Stimulated activated CD4-positive, alpha-beta T cell treated with anti-CD3 and anti-CD28 coated beads, TNF-alpha, amount 100 ng/mL, for 48 hours (primary cell): ENCODE results near the gene CCP110.
A peak's percentile ranks its signal among the peaks of the same experiment; 100 is the strongest.

Experiments used
- DNase-seq, 3 donors: peaks; one replicate each; pipeline ENCODE4 v3.0.0-alpha.2; 2020; ENCODE audit warnings: low read depth in 3 of 3

CCP110 gene, protein sequence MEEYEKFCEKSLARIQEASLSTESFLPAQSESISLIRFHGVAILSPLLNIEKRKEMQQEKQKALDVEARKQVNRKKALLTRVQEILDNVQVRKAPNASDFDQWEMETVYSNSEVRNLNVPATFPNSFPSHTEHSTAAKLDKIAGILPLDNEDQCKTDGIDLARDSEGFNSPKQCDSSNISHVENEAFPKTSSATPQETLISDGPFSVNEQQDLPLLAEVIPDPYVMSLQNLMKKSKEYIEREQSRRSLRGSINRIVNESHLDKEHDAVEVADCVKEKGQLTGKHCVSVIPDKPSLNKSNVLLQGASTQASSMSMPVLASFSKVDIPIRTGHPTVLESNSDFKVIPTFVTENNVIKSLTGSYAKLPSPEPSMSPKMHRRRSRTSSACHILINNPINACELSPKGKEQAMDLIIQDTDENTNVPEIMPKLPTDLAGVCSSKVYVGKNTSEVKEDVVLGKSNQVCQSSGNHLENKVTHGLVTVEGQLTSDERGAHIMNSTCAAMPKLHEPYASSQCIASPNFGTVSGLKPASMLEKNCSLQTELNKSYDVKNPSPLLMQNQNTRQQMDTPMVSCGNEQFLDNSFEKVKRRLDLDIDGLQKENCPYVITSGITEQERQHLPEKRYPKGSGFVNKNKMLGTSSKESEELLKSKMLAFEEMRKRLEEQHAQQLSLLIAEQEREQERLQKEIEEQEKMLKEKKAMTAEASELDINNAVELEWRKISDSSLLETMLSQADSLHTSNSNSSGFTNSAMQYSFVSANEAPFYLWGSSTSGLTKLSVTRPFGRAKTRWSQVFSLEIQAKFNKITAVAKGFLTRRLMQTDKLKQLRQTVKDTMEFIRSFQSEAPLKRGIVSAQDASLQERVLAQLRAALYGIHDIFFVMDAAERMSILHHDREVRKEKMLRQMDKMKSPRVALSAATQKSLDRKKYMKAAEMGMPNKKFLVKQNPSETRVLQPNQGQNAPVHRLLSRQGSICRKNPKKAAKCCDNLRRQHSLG

DNA sequence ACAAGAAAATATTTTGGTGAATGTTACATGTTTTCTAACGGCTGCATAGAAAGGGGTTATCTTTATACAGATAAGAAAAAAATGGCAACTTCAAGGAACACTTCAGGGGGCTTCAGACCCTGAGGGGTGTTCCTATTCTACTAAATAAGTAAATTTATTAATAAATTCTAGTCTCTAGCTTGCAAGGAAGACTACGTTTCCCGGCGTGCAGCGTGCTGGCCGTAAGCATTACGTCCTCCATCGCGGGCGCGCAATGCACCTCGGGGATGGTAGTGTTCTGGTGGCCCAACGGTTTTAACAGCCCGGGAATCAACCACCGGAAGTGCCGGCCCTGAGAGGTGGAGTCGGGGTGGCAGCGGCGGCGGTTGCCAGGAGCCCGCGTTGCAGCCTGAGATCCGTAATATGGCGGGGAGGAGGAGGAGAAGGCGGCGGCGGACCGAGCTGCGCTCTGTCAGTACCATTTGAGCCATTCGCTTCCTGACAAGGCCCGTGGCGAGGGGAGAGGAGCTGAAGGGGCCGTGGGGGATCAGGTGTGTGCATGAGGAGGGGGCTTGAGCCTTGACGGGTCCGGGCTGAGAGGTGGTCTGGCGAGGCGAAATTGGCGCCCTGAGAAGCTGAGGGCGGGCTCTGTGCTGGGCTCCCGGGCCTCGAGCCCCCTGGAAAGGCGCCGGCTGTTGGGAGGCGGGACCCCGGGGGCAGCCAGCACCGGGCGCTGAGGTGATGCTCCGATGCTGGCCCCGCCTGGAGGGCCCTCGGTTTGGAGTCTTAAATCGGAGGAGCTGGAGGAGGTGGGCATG is at the start of gene CCP110:
Gene CCP110, plus strand, starts transcription at position 384 of the 797 bp plus-strand sequence. CDS start 3,940 bp downstream, outside the sequence.
- DNase-seq = peak; percentile 88 to 93 (median 89)

DNA sequence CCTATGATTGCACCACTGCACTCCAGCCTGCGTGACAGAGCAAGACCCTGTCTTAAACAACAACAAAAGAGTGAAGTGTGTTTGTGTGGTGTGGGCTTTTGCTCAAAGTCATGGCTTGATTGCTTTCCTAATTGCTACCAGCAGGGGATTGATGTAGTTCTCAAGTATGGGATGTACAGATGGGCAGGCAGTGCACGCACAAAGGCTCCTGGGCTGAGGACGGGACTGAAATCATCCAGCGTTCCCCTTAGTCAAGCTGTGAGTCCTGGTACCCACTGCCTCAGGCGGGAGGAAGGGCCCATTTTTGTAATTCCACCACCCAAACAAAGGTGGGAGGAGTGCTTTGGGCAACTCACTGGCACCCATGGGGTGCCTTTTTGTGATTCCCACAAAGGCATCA is 49.1 kb upstream of the CCP110 start:
- DNase-seq = no peak

DNA sequence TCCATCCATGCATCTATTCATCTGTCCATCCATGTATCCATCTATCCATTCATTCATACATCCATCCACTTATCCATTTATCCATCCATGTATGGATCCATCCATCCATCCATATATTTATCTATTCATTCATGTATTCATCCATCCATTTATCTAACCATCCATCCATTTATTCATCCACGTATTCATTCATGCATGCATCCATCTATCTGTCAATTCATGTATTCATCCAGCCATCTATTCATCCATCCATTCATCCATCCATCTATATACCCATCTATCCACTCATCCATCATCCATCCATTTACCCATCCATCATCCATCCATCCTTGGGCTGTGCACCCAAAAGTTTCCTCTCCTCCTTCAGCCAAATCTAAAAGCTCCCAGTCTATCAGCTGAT is 45.2 kb upstream of the CCP110 start:
- no peak for DNase-seq

DNA sequence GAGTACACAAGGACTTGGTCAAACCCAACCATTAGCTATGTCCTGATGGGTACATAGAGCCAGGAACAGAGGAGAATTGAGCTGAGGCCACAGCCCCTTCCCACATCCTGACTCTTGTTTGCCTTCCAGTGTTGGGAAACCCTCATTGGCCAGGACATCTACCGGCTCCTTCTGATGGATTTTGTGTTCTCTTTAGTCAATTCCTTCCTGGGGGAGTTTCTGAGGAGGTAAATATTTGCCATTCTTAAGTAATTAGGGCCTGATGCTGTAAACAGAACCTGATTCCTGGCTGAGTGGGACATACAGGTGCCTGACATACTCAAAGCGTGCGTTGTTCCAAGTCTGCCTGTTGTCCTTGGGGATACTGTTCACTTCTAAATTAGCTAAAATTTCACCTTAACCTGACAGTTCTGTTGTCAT is 44.4 kb upstream of the CCP110 start:
- DNase-seq = no peak

DNA sequence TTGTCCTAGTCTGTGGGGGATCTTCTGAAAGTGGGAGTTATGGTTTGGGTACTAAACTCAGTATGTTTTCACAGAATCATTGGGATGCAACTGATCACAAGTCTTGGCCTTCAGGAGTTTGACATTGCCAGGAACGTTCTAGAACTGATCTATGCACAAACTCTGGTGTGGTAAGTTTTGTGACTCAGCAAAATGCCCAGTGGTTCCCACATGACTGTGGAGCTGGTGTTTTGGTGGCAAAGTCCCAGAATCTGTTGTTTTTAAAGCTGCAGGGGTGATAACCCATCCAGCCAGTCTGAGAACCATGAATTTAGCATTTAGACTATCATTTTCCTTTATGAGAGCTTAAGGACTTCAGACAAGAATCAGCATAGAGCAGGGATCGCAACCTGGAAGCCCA is 42.4 kb upstream of the CCP110 start:
- DNase-seq = no peak

DNA sequence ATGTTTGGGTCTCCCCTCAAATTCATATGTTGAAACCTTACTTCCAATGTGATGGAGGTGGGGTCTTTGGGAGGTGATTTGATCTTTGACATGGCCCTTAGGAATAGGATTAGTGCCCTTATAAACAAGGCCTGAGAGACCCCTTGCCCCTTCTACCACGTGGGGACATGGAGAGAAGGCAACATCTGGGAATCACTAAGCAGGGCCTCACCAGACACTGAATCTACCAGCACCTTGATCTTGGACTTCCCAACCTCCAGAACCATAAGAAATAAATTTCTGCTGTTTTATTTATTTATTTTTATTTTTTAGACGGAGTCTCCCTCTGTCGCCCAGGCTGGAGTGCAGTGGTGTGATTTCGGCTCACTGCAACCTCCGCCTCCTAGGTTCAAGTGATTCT is 42.0 kb upstream of the CCP110 start:
- DNase-seq = no peak

DNA sequence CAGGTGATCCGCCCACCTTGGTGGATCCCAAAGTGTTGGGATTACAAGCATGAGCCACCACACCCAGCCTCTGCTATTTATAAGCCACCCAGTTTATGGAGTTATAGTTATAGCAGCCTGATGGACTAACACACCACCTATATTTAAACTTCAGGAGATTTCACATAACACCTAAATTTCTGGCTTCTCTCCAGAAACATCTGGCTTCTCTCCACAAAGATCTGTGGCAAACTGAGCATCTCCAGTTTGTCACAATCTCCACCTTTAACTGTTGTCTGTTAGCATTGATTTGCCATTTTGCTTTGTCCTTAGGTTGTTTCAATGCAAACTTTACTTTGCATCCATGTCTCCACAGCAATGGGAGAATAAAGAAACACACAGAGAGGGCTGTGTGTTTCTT is 41.5 kb upstream of the CCP110 start:
- DNase-seq = no peak

DNA sequence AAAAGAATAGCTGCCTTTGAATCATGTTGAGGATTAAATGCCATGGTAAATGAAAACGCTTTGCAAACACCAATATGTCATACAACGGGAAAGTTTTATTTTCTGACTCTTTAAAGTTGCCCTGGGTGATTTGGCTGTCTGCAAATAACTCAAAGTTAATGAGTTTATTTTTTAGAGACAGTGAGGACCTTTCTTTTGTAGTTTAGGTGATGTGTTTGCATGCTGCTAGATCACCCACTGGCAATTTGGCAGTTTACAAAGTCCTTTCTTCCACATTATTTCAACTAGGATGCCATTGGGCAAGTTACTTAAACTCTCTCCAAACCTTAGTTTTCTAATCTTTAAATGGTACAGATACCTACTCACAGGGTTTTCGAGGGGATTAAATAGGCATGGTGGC is 39.6 kb upstream of the CCP110 start:
- DNase-seq = no peak

DNA sequence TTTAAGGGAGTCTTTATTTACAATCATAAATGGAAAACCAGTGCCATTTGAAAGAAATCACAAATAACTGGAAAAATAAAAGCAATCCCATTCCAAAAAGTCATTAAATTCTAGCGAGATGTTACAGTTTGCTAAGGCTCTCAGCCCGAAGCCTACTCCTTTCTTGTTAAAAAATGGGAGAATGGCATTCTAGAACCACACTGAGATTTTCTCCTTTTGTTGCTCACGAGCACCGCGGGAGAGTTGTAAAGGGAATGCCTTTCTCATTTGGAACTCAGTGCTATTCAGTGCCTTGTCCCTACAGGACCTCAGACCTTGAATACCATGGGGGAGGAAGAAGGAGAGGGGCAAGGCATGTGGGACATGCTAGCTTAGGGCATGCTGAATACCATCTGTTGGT is 38.1 kb upstream of the CCP110 start:
- DNase-seq = no peak

DNA sequence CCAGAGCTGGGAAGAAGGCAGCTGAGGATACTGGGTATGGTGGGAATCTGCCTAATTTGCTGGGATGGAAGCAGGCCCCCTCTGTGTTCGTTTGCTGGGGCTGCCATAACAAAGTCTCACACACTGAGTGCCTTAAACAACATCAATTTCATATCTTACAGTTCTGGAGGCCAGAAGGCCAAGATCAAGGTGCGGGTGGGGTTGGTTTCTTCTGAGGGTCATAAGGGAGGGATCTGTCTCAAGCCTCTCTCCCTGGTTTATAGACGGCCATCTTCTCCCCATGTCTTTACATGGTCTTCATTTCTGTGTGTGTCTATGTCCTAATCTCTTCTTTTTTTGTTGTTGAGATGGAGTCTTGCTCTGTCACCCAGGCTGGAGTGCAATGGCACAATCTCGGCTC is 37.7 kb upstream of the CCP110 start:
- no peak for DNase-seq

DNA sequence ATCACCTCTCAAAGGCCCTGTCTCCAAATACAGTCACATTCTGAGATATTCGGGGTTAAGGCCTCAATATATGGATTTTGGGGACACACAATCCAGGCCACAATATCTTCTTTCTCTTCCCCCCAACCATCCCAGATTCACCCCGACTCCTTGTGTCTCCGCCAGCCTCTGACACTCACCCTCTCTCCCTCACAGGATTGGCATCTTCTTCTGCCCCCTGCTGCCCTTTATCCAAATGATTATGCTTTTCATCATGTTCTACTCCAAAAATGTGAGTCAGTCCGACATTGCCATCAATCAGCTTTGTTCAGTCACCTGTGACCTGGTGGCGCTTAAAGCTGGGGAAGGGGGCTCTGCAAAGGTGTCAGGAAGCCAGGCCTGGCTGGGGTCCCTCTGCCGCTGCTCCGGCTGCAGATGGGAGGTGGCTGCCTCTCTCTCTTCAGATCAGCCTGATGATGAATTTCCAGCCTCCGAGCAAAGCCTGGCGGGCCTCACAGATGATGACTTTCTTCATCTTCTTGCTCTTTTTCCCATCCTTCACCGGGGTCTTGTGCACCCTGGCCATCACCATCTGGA is 36.9 kb upstream of the CCP110 start:
- no peak for DNase-seq

DNA sequence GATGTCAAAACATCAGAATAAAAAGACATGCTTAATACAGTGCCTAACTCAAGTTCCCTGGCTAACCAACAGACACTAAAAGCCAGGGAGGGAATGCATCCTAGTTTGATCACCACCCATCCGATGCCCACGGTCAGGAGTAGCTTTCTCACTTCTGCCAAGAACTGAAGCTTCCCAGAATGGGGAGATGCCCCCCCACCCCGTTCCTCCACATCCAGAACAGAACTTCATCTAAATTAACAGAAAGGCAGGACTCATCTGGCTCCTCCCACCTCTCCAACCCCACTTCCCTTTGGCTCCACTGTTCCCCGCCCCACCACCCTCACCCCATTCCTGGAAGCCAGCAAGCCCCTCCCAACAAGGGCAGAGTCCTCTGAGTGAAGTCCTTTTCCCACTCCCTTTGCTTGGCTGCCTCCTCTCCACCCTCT is 35.5 kb upstream of the CCP110 start:
- no peak for DNase-seq

DNA sequence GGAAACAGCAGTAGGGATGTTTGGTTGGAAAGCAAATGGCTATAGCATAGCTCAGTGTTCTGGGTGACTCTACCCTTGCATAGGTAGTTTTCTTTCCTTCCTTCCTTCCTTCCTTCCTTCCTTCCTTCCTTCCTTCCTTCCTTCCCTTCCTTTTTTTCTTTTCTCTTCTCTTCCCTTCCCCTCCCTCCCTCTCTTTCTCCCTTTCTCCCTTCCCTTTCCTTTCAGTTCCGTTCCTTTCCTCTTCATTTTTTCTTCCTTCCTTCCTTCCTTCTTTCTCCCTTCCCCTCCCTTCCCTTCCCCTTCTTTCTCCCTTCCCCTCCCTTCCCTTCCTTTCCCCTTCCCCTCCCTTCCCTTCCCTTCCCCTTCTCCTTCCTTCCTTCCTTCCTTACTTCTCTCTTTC is 33.1 kb upstream of the CCP110 start:
- DNase-seq = no peak

DNA sequence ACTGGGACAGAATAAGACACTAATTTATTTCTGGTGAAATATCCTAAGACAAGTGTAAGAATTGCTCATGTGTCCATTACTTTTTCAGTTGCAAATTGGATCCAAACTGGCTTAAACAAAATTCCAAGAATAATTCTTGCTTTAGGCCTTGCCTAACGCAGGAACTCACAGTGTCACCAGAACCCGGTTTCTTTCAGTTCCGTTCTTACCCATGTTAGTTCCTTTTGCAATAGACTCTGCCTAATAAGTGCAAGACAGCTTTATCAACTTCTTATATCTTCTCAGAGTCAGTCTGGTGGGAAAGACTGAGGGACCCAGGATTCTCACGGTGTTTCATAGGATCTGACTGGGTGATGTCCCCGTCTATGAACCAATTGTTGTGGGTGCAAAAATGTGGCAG is 26.6 kb upstream of the CCP110 start:
- no peak for DNase-seq

DNA sequence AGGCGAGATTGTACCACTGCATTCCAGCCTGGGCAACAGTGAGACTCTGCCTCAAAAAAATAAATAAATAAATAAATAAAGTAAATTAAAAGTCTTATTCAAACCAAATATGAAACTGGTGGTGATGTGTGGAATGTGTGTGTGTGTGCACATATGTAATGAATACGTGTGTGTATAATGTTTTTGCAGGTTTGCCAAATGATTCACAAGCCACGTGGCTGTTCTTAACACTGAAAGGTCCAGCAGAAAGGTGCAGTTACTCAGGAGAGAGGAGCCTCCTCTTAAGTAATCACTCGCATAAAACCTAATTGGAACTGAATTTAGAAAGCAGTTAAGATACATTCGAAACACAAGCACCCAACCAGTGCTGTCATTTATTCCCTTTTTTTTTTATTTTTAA is 24.7 kb upstream of the CCP110 start:
- no peak for DNase-seq

DNA sequence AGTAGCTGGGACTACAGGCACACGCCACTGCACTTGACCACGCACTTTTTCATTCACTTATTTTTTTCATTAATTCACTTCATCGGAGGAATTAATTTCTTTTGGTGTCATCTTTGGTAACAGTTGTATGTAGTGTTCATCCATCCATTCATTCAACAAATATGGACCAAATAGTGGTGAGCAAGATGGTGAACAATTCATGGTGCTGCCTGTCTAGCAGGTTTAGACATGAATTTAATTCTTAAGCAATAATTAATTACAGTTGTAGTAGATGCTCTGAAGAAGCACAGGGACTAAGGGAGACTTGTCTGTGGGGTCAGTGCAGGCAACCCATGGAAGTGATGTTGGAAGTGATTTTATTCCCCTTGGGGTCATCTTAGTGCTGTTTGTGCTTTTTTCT is 24.3 kb upstream of the CCP110 start:
- DNase-seq = no peak

DNA sequence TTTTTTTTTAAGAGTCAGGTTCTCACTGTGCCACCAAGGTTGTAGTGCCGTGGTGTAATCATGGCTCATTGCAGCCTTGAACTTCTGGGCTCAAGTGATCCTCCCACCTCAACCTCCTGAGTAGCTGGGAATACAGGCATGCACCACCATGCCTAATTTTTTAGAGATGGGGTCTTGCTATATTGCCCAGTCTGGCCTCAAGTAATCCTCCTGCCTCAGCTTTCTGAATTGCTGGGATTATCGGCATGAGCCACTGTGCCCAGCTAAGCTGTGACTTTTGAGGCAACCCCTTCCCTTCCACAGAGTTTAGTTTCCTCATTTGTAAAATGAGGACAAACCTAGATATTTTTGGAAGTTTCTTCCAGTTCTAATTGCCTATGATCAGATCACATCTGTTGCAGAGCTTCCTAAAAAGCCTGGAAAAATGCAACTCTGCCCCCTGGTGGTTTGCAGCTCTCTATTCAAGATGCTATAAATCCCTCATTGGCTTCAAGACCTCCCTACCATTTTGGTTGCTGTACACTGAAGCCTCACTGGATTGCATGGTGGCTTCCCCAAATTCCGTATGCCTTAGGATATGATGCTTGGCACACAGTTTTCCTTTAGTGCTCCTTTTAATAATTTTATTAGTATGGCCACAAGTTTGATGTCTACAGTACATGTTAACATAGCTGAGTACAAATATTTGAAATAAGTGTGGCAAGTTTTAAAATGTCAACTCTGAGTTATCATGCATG is 21.2 kb upstream of the CCP110 start:
- DNase-seq = peak in 2 of 3 donors; percentile 52 to 63

DNA sequence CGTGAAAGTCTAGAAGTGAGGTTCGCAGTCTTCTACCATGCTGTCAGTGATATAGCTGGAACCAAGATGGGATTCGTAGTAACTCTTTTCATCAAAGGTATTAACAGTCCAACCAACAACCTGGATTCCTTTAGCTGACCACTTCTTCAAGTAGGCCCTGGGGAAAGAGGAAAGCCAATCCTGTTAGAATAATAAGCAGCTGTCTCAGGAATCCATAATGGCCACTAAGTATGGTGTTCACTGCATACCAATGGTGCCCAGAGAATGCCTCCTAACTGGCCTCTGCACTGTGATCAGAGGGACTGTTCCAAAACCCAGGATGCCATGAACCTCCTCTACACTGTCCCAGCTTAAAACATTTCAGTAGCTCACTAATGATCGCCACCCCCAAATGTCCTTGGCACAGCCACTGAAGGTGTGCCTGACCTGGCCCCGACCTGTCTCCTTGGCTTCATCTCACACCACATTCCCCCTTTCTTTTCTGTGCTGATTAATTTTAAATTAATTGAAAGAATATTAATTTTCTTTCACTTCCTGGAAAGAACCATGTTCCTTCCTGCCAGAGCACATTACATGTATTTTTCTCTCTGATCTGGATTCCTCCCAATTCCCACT is 20.2 kb upstream of the CCP110 start:
- no peak for DNase-seq

DNA sequence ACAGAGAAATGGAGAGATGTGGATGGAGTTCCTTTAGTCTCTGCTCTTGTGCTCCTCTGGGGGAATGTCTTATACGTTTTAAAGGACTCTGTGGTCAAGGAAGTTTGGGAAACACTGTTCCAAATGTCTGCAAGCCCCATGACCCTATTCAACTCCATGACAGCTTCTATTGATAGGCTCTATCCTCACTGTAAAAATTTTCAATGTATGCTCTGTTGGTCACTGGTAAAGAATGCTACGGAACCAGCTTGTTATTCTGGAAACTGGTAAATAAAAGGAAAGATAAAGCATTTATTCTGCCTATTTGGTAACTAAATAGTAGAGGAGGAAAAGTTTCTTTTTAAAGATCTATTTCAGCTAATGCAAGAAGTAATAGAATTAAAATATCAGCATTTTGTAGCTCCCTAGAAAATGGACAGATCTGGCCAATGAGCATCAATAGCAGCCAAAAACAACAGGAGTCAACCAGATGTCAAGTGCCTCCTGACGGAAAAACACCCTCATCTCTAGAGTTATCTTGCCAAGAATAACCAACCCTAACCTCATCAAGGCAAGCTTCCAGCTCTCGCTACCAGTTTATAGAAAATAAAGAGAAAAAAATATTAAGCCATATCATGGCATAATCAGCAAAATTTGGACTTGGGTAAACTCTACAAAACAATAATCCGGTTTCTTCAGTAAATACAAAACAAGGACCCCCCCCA is 18.0 kb upstream of the CCP110 start:
- DNase-seq = no peak

DNA sequence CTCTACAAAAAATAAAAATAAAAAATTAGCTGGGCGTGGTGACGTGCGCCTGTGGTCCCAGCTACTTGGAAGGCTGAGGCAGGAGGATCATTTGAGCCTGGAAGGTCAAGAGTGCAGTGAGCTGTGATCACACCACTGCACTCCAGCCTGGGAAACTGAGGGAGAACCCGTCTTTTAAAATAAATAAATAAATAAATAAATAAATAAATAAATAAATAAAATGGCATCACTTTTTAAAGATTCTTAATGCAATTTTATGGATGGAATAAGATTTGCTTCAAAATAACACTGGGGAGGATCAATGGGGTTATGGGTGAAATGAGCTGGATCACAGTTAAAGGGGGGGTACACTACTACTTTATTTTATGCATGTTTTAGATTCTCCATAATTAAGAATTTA is 16.8 kb upstream of the CCP110 start:
- no peak for DNase-seq
